HG02938 (cell line): ENCODE data around the gene MRPS34.

Experiments
- ATAC-seq: cut with Tn5 transposase; IDR thresholded peaks from one replicate; pipeline ENCODE4 v1.9.1; 2021; ENCODE audit warnings: mild to moderate bottlenecking, moderate library complexity; ENCODE audit not compliant: unreplicated experiment

The MRPS34 gene

GRCh38 chr16:1794908-1795666, 22.2 kb upstream of the MRPS34 start:
- ATAC-seq = no peak

GRCh38 chr16:1794221-1794871, 21.4 kb upstream of the MRPS34 start:
- no peak for ATAC-seq

GRCh38 chr16:1793578-1794220, 20.8 kb upstream of the MRPS34 start, which contains the start of gene IGFALS:
IGFALS (minus strand) TSS chr16:1793705; CDS start chr16:1793652, 53 bp downstream.
- ATAC-seq = no peak

- no peak for ATAC-seq
These were observed 20.1 kb upstream of the MRPS34 start for GRCh38 chr16:1792836-1793577.

GRCh38 chr16:1791943-1792812, 19.2 kb upstream of the MRPS34 start:
- no peak for ATAC-seq

- no peak for ATAC-seq
These were observed 18.5 kb upstream of the MRPS34 start for GRCh38 chr16:1791256-1791942.

- no peak for ATAC-seq
These were observed 17.8 kb upstream of the MRPS34 start for GRCh38 chr16:1790611-1791255.

- ATAC-seq = no peak
These were observed 17.3 kb upstream of the MRPS34 start for GRCh38 chr16:1790261-1790610.

- ATAC-seq = no peak
These were observed 16.7 kb upstream of the MRPS34 start for GRCh38 chr16:1789643-1790045.

GRCh38 chr16:1788708-1789100, 15.8 kb upstream of the MRPS34 start:
- no peak for ATAC-seq

- ATAC-seq = no peak
These were observed 15.3 kb upstream of the MRPS34 start for GRCh38 chr16:1788095-1788707.

- no peak for ATAC-seq
These were observed 14.6 kb upstream of the MRPS34 start for GRCh38 chr16:1787322-1788094.

GRCh38 chr16:1787056-1787321, 14.1 kb upstream of the MRPS34 start:
- ATAC-seq = no peak

- ATAC-seq = no peak
These were observed 13.5 kb upstream of the MRPS34 start for GRCh38 chr16:1786242-1787055.

GRCh38 chr16:1785846-1786170, 12.9 kb upstream of the MRPS34 start:
- ATAC-seq = no peak

GRCh38 chr16:1784977-1785845, 12.3 kb upstream of the MRPS34 start:
- ATAC-seq = no peak
